ENCODE data around the gene PRKG1. TPM values are rescaled to one million over a fixed set of nuclear protein-coding genes. Genes with fewer than 3 reads are reported as not detected.

PRKG1 gene
- total and polyA plus RNA-seq, 8 donors, result 1.2 to 9.6 (median 2.9) TPM

DNA sequence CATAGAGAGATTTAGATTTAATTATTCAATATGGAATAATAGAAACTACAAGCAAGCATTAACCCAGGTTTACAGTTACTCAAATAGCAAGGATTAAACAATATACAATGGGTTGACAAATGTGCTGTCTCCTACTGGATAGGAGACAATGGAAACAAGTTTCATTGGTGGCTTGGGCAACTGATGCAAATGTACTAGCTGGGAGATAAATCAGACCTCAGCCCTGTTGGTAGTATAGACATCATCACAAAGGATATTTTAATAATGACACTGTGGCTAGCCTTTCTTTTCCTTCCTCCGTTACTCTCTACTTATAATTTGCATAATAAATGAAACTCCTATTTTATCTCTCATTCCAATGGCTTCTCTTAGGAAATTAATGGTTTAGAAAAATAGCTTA lies 1143.2 kb downstream of the PRKG1 start:
- ATAC-seq (no peak), DNase-seq (no peak), FAIRE-seq (no peak)
- H3K27ac ChIP-seq, result no peak overlapping the region
- WGBS, 2 donors, result 85 to 94% methylated on average over 1 of the region's 1 CpG
- no peaks in the 10 kb centered on the region for H3K9me3 ChIP-seq
- H3K36me3 ChIP-seq, result no peaks in the 10 kb centered on the region
- intact Hi-C loops (cut with DNase I), result no loop called here
- no peak overlapping the region for H3K4me3 ChIP-seq
- no peaks in the 10 kb centered on the region for H3K27me3 ChIP-seq
- H3K4me1 ChIP-seq, result peaks cover 9 to 20% (median 10%) of the 10 kb centered on the region in 3 donors
- TF ChIP-seq, protein P1, sequence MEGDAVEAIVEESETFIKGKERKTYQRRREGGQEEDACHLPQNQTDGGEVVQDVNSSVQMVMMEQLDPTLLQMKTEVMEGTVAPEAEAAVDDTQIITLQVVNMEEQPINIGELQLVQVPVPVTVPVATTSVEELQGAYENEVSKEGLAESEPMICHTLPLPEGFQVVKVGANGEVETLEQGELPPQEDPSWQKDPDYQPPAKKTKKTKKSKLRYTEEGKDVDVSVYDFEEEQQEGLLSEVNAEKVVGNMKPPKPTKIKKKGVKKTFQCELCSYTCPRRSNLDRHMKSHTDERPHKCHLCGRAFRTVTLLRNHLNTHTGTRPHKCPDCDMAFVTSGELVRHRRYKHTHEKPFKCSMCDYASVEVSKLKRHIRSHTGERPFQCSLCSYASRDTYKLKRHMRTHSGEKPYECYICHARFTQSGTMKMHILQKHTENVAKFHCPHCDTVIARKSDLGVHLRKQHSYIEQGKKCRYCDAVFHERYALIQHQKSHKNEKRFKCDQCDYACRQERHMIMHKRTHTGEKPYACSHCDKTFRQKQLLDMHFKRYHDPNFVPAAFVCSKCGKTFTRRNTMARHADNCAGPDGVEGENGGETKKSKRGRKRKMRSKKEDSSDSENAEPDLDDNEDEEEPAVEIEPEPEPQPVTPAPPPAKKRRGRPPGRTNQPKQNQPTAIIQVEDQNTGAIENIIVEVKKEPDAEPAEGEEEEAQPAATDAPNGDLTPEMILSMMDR (IDR thresholded peaks at IDR 0.05), result no peak

DNA sequence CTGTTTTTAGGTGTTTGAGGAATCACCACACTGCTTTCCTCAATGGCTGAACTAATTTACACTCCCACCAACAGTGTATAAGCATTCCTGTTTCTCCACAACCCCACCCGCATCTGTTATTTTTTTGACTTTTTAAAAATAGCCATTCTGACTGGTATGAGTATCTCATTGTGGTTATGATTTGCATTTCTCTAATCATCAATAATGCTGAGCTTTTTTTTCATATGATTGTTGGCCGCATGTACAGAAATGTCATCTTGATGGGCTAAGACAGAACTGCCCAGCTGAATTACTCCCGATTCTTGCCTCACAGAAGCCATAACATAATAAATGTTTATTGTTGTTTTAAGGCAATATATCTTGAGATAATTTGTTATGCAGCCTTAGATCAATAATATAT lies 1146.7 kb downstream of the PRKG1 start:
- WGBS, 2 donors, result 80 to 86% methylated on average over 3 of the region's 3 CpGs
- no peak for DNase-seq

DNA sequence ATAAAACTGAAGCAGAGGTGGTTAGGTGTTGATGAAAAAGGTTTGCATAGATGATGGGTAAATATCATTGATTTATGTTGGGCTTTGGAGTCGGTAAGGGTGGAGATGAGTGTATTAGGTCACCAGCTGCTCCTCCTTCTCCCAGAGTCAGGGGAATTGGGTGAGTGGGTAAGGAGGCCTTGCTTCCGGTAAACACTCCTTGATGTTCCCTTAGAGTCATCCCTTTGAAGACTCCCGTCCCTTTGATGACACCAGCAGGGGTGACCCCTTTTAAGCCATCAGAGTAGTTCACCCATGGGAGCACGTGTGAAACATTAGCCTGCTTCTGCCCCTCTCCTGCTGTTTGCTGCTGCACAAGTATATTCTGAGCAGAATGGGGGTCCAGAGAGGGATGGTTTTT lies 1147.6 kb downstream of the PRKG1 start:
- FAIRE-seq (no peak), ATAC-seq (no peak), DNase-seq (no peak)
- H3K4me1 ChIP-seq, result peaks cover 0 to 10% (median 3%) of the 10 kb centered on the region in 3 donors
- H3K36me3 ChIP-seq, result no peaks in the 10 kb centered on the region
- no peaks in the 10 kb centered on the region for H3K27me3 ChIP-seq
- WGBS, 2 donors, result 83 to 85% methylated on average over 4 of the region's 4 CpGs
- TF ChIP-seq, protein P1 (IDR thresholded peaks at IDR 0.05), result no peak
- H3K9me3 ChIP-seq, result no peaks in the 10 kb centered on the region
- no peak overlapping the region for H3K27ac ChIP-seq
- H3K4me3 ChIP-seq, result no peak overlapping the region
- intact Hi-C loops (cut with DNase I), result no loop called here

More for the DNA sequence above, 1146.7 kb downstream of the PRKG1 start:
- H3K4me1 ChIP-seq, result peaks cover 0 to 10% (median 3%) of the 10 kb centered on the region in 3 donors
- ATAC-seq (no peak), FAIRE-seq (no peak)
- intact Hi-C loops (cut with DNase I), result no loop called here
- H3K27me3 ChIP-seq, result no peaks in the 10 kb centered on the region
- H3K27ac ChIP-seq, result no peak overlapping the region
- TF ChIP-seq, protein P1 (IDR thresholded peaks at IDR 0.05), result no peak
- no peaks in the 10 kb centered on the region for H3K9me3 ChIP-seq
- H3K36me3 ChIP-seq, result no peaks in the 10 kb centered on the region
- H3K4me3 ChIP-seq, result no peak overlapping the region

DNA sequence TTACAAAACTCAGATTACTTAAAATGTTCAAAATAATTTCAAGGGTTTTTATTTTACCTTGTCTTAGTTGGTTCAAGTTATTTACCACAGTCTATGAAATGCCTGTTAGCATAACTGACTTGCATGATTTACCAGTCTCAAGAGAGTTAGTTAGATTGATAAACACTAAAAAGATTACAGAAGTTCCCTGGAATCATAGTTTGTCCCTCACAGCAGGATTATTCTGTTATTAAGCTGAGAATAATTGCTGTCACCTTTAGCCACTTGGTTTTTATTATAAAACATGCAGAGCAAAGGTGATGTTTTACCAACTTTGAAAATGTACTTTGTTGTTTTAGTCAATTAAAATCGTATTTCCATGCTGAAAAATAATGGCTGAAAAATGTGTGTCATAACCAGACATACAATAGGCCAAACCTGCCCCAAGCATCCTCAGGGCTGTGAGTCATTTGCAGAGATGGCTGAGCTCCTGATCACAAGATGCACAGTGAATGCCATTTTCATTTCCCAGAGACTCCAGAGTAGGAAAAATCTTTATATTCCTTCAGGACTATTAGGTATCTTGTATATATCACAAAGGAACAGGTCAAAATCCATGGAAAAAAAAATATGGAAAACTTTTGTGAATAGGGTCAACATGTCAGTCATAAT lies 1152.0 kb downstream of the PRKG1 start:
- intact Hi-C loops (cut with DNase I), result no loop called here
- no peaks in the 10 kb centered on the region for H3K4me1 ChIP-seq
- no peak overlapping the region for H3K27ac ChIP-seq
- 41 to 58% methylated on average over 1 of the region's 1 CpG for WGBS, 2 donors
- no peaks in the 10 kb centered on the region for H3K9me3 ChIP-seq
- no peak for ATAC-seq
- TF ChIP-seq, protein P1 (IDR thresholded peaks at IDR 0.05), result no peak
- H3K4me3 ChIP-seq, result no peak overlapping the region
- no peaks in the 10 kb centered on the region for H3K36me3 ChIP-seq
- no peak for DNase-seq
- FAIRE-seq, result no peak
- H3K27me3 ChIP-seq, result no peaks in the 10 kb centered on the region

DNA sequence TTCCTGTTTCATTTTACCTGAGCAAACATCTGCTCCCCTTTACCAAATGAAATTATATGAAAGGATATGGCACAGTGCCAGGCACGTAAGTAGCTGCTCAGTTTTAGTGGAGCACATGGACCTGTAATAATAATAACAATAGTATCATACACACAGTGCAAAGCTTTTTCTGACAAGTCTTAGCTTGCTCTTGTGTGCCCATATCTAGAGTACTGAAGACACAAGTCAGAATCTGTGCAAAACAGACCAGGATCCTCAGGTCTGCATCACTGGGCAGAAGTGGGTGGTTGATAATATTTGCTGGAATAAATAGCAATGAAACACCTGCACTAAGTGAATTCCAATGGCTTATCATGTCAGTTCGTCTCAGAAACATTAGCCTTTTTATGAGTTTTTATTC lies 1154.3 kb downstream of the PRKG1 start:
- Histone ChIP-seq H3K4me3 (no peak overlapping the region), H3K27me3 (no peaks in the 10 kb centered on the region), H3K4me1 (peaks cover 0 to 9% (median 7%) of the 10 kb centered on the region in 3 donors), H3K27ac (no peak overlapping the region), H3K36me3 (no peaks in the 10 kb centered on the region), H3K9me3 (no peaks in the 10 kb centered on the region)
- intact Hi-C loops (cut with DNase I), result no loop called here
- no peak for FAIRE-seq
- no peak for DNase-seq
- 55 to 69% methylated on average over 2 of the region's 2 CpGs for WGBS, 2 donors
- no peak for ATAC-seq
- TF ChIP-seq, protein P1 (IDR thresholded peaks at IDR 0.05), result no peak
